Endothelial cell of umbilical vein (primary cell): ENCODE measurements around the gene WDR27. TPM values are rescaled to one million over a fixed set of nuclear protein-coding genes. Genes with fewer than 3 reads are reported as not detected.

Source experiments
- BruUV-seq: library from RNA; stranded (reverse); fragments of 400-500 nt; replicated peaks from 2 replicates; lab custom pipeline; 2021; lab: Mats Ljungman, UMichigan
- CTCF ChIA-PET: fragments of 300-600, 350-600 bp; sonication (Branson Sonifier 250); formaldehyde crosslinking; loops from one replicate; lab custom pipeline; 2021; ENCODE audit warnings: antibody characterized with exemption, inconsistent platforms; lab: Charles Lee
- POLR2A ChIA-PET: fragments of 300-600, 350-600 bp; sonication (Branson Sonifier 250); formaldehyde crosslinking; loops from one replicate; lab custom pipeline; 2021; ENCODE audit warnings: antibody characterized with exemption, inconsistent platforms; lab: Charles Lee
- DNase-seq: peaks from one replicate; pipeline ENCODE4 v3.0.0-alpha.2; 2011; ENCODE audit warnings: low read depth, low spot score
- FAIRE-seq: peaks from 2 replicates; lab custom pipeline; 2011; peaks lifted over from hg19 to GRCh38; lab: Jason Lieb, UNC
- H2AFZ ChIP-seq: 2 replicates; pipeline ENCODE4 v1.6.0; 2012; ENCODE audit warnings: low read depth, low read length, control low read depth, inconsistent platforms
- H3K27ac ChIP-seq: 2 replicates; pipeline ENCODE4 v1.5.1; 2011; ENCODE audit warnings: low read depth, mild to moderate bottlenecking, control low read depth, low read length, moderate library complexity; ENCODE audit not compliant: insufficient read depth
- H3K27me3 ChIP-seq, 2 experiments: 2 replicates each; pipeline versions ENCODE4 v1.6.0 to v1.6.1; 2011; ENCODE audit warnings: low read length in 2 of 2, mixed read lengths in 1 of 2; ENCODE audit not compliant: control insufficient read depth in 2 of 2, insufficient read depth in 2 of 2
- H3K36me3 ChIP-seq, 2 experiments: 2 replicates in 1 of 2; 3 replicates in 1 of 2; pipeline ENCODE4 v1.5.1; 2011; ENCODE audit warnings: low read length in 2 of 2, mild to moderate bottlenecking in 1 of 2, moderate library complexity in 1 of 2; ENCODE audit not compliant: control insufficient read depth in 2 of 2, insufficient read depth in 2 of 2; ENCODE audit errors: extremely low read depth in 1 of 2
- H3K4me1 ChIP-seq: 3 replicates; pipeline ENCODE4 v1.5.1; 2011; ENCODE audit warnings: mild to moderate bottlenecking, low read length; ENCODE audit not compliant: control insufficient read depth, insufficient read depth; ENCODE audit errors: extremely low read depth
- H3K4me2 ChIP-seq: 2 replicates; pipeline ENCODE4 v1.6.1; 2011; ENCODE audit warnings: low read length, control low read depth, mixed read lengths; ENCODE audit not compliant: insufficient read depth
- H3K4me3 ChIP-seq, 3 experiments: fragments of 200-600 bp in 1 of 3; sonication (generic), shearing (Covaris generic) in 1 of 3; replicated peaks in 1 of 3; 2 replicates each; pipeline ENCODE4 v1.5.1; 2011 to 2016; ENCODE audit warnings: control low read depth in 3 of 3, low read length in 3 of 3, mild to moderate bottlenecking in 2 of 3, inconsistent platforms in 1 of 3, low read depth in 1 of 3, moderate library complexity in 1 of 3; ENCODE audit not compliant: insufficient read depth in 1 of 3
- H3K79me2 ChIP-seq: 2 replicates; pipeline ENCODE4 v1.6.0; 2012; ENCODE audit warnings: low read length, inconsistent platforms; ENCODE audit not compliant: control insufficient read depth, insufficient read depth
- H3K9ac ChIP-seq: replicated peaks from 2 replicates; pipeline ENCODE3; 2011; ENCODE audit warnings: low read length, control low read depth; ENCODE audit not compliant: insufficient read depth; ENCODE audit errors: extremely low read depth
- H3K9me1 ChIP-seq: replicated peaks from 3 replicates; pipeline ENCODE4 v1.6.0; 2011; ENCODE audit warnings: mild to moderate bottlenecking, low read length; ENCODE audit not compliant: control insufficient read depth, insufficient read depth; ENCODE audit errors: extremely low read depth
- H3K9me3 ChIP-seq: replicated peaks from 2 replicates; pipeline ENCODE4 v1.5.1; 2012; ENCODE audit warnings: low read length, inconsistent platforms; ENCODE audit not compliant: control insufficient read depth, insufficient read depth
- H4K20me1 ChIP-seq: replicated peaks from 2 replicates; pipeline ENCODE3; 2011; ENCODE audit warnings: mild to moderate bottlenecking, low read length; ENCODE audit not compliant: control insufficient read depth, insufficient read depth; ENCODE audit errors: extremely low read depth
- FOS ChIP-seq: IDR thresholded peaks from 2 replicates; pipeline ENCODE4 v1.6.1; 2011; ENCODE audit warnings: mild to moderate bottlenecking, low read length, moderate library complexity, borderline replicate concordance; ENCODE audit not compliant: insufficient read depth
- GATA2 ChIP-seq: IDR thresholded peaks from 2 replicates; pipeline ENCODE4 v1.7.0; 2011; ENCODE audit warnings: low read depth, mild to moderate bottlenecking, moderate library complexity, mixed read lengths, low read length; ENCODE audit not compliant: insufficient read length, insufficient read depth
- JUN ChIP-seq: IDR thresholded peaks from 2 replicates; pipeline ENCODE4 v1.6.1; 2011; ENCODE audit warnings: borderline replicate concordance, low read depth; ENCODE audit not compliant: insufficient read length, insufficient read depth
- MYC ChIP-seq: IDR thresholded peaks from one replicate; pipeline ENCODE4 v1.6.1; 2011; ENCODE audit warnings: mild to moderate bottlenecking, low read depth, low read length
- POLR2A ChIP-seq: IDR thresholded peaks from 2 replicates; pipeline ENCODE4 v1.6.1; 2012; ENCODE audit warnings: low read depth, mild to moderate bottlenecking, control low read depth, low read length
- POLR2AphosphoS5 ChIP-seq: IDR thresholded peaks from 2 replicates; pipeline ENCODE4 v1.6.1; 2012; ENCODE audit warnings: low read depth, mild to moderate bottlenecking, control low read depth, low read length, moderate library complexity; ENCODE audit not compliant: insufficient read depth
- dilution Hi-C: fragments of 300-500 bp; cut with MboI; formaldehyde crosslinking; loops from one replicate; pipeline ENCODE4 v1.15.0; 2019; ENCODE audit warnings: low sequenced_read_pairs; ENCODE audit not compliant: extremely low pct_ligation_motif_present
- intact Hi-C: fragments of 100-400 bp; cut with micrococcal nuclease; formaldehyde crosslinking; loops from one replicate; pipeline ENCODE4 v1.10.0; 2022
- polyA plus RNA-seq, 4 experiments: library from polyadenylated mRNA; depleted of rRNA in 3 of 4; stranded (reverse) in 3 of 4; unstranded in 1 of 4; fragments of >200 nt; gene quantifications; 2 replicates each; pipeline versions ENCODE4 v1.2.1 to v1.2.3, GENCODE V29; 2011 to 2012; ENCODE audit warnings: missing spikeins in 1 of 4
- total RNA-seq: library from RNA; stranded (reverse); gene quantifications from 2 replicates; pipeline ENCODE4 v1.2.3, GENCODE V29; 2021
- TF ChIP-seq, protein P1 (sequence below), 2 donors: IDR thresholded peaks; 1 replicate in 1 of 2; 2 replicates in 1 of 2; pipeline ENCODE4 v1.5.1; 2011; ENCODE audit warnings: low read length in 2 of 2, mild to moderate bottlenecking in 2 of 2, moderate library complexity in 2 of 2, control low read depth in 1 of 2, inconsistent platforms in 1 of 2, low read depth in 1 of 2; ENCODE audit not compliant: insufficient read depth in 1 of 2; ENCODE audit errors: extremely low read depth in 1 of 2

The WDR27 gene
- total and polyA plus RNA-seq, 2 donors (not counting 3 experiments of a cell fraction or from before 2014, with no cell fraction given) = 60.1 to 69.7 TPM

DNA sequence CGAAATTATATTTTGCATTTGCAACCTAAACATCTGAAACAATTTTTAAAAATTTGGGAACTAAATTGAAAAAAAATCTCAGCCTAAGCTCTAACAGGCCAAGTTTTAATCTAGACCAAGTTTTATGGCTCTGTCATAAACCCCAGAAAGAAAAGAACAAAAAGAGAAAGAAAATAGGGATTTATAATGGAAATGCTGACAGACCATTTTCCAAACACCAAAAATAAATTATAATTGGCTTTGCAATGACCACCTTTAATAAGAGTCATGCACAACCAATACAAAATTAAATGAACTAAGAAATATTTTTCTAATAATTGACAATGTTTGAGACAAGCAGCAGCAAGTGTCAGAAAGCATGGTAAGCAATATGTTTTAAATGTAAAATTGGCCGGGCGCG lies 72.6 kb downstream of the WDR27 start:
- H3K4me2 ChIP-seq = no peak overlapping the region
- H3K27me3 ChIP-seq = no peaks in the 10 kb centered on the region
- no peak for DNase-seq
- intact Hi-C loops (no loop called here), dilution Hi-C loops (no loop called here)
- H3K9me3 ChIP-seq = no peaks in the 10 kb centered on the region
- no peak overlapping the region for H2AFZ ChIP-seq
- BruUV-seq = no TSS peak
- H3K4me1 ChIP-seq = no peaks in the 10 kb centered on the region
- H3K36me3 ChIP-seq = peaks cover 0 to 7% of the 10 kb centered on the region in 2 experiments
- no peaks in the 10 kb centered on the region for H4K20me1 ChIP-seq
- H3K4me3 ChIP-seq = no peak overlapping the region
- no peak overlapping the region for H3K27ac ChIP-seq
- no peaks in the 10 kb centered on the region for H3K79me2 ChIP-seq
- no peak for FAIRE-seq
- H3K9me1 ChIP-seq = no peaks in the 10 kb centered on the region
- ChIA-PET POLR2A (no interaction called here), CTCF (no interaction called here)
- TF ChIP-seq JUN (no peak), POLR2A (no peak), GATA2 (no peak), MYC (no peak), FOS (no peak), POLR2AphosphoS5 (no peak)
- TF ChIP-seq, protein P1, sequence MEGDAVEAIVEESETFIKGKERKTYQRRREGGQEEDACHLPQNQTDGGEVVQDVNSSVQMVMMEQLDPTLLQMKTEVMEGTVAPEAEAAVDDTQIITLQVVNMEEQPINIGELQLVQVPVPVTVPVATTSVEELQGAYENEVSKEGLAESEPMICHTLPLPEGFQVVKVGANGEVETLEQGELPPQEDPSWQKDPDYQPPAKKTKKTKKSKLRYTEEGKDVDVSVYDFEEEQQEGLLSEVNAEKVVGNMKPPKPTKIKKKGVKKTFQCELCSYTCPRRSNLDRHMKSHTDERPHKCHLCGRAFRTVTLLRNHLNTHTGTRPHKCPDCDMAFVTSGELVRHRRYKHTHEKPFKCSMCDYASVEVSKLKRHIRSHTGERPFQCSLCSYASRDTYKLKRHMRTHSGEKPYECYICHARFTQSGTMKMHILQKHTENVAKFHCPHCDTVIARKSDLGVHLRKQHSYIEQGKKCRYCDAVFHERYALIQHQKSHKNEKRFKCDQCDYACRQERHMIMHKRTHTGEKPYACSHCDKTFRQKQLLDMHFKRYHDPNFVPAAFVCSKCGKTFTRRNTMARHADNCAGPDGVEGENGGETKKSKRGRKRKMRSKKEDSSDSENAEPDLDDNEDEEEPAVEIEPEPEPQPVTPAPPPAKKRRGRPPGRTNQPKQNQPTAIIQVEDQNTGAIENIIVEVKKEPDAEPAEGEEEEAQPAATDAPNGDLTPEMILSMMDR (IDR thresholded peaks at IDR 0.05; ENCODE audit: extremely low read depth in 1 of 2, insufficient read depth in 1 of 2, low read depth in 1 of 2, low read length in 2 of 2) = no peak
- H3K9ac ChIP-seq = no peak overlapping the region
